Smooth muscle cell (in vitro differentiated cells): ENCODE results near the gene CHFR. TPM values are rescaled to one million over a fixed set of nuclear protein-coding genes. Genes with fewer than 3 reads are reported as not detected.
"Not testable (repeated sequence)": the region's sequence is repeated elsewhere in the genome, so short reads cannot be mapped to it uniquely, and the experiment has no call there.

ENCODE experiments used
- DNase-seq: peaks from one replicate; lab custom pipeline; 2025; ENCODE audit not compliant: unreplicated experiment; lab: John Stamatoyannopoulos, UW
- H2AFZ ChIP-seq: fragments of 200-600 bp; sonication (generic); 2 replicates; pipeline ENCODE4 v1.6.0; 2016; ENCODE audit warnings: antibody characterized with exemption, low read depth, mild to moderate bottlenecking
- H3F3A ChIP-seq: fragments of 200-600 bp; sonication (generic); 2 replicates; pipeline ENCODE4 v1.6.0; 2017; ENCODE audit warnings: antibody characterized with exemption, low read depth
- H3K27ac ChIP-seq: fragments of 200-600 bp; sonication (generic); 2 replicates; pipeline ENCODE4 v1.5.1; 2016; ENCODE audit warnings: low read depth, mild to moderate bottlenecking
- H3K27me3 ChIP-seq: fragments of 200-600 bp; sonication (generic); 2 replicates; pipeline ENCODE4 v1.6.1; 2016; ENCODE audit warnings: low read depth, mild to moderate bottlenecking
- H3K36me3 ChIP-seq: fragments of 200-600 bp; sonication (generic); 2 replicates; pipeline ENCODE4 v1.5.1; 2016; ENCODE audit warnings: low read depth
- H3K4me1 ChIP-seq: fragments of 200-600 bp; sonication (generic); 2 replicates; pipeline ENCODE4 v1.5.1; 2016; ENCODE audit warnings: low read depth
- H3K4me2 ChIP-seq: fragments of 200-600 bp; sonication (generic); 2 replicates; pipeline ENCODE4 v1.6.0; 2016; ENCODE audit warnings: mild to moderate bottlenecking
- H3K4me3 ChIP-seq: fragments of 200-600 bp; sonication (generic); 2 replicates; pipeline ENCODE4 v1.5.1; 2016; ENCODE audit warnings: mild to moderate bottlenecking
- H3K79me2 ChIP-seq: fragments of 200-600 bp; sonication (generic); 2 replicates; pipeline ENCODE4 v1.6.0; 2016; ENCODE audit warnings: low read depth, mild to moderate bottlenecking
- H3K9ac ChIP-seq: fragments of 200-600 bp; sonication (generic); 2 replicates; pipeline ENCODE4 v1.6.0; 2016; ENCODE audit warnings: low read depth
- H3K9me3 ChIP-seq: fragments of 200-600 bp; sonication (generic); replicated peaks from 2 replicates; pipeline ENCODE4 v1.5.1; 2016; ENCODE audit warnings: low read depth
- H4K20me1 ChIP-seq: fragments of 200-600 bp; sonication (generic); 2 replicates; pipeline ENCODE4 v1.6.0; 2016; ENCODE audit warnings: low read depth
- CTCF ChIP-seq: fragments of 200-600 bp; sonication (generic); IDR thresholded peaks from 2 replicates; pipeline ENCODE4 v1.5.1; 2017; ENCODE audit warnings: borderline replicate concordance, mild to moderate bottlenecking, antibody characterized with exemption; ENCODE audit not compliant: insufficient read depth, poor library complexity, severe bottlenecking
- WGBS: methylation state at CpG from one replicate; pipeline ENCODE4 v1.1.7; 2016; ENCODE audit warnings: low lambda C conversion rate; 5-methylcytosine and 5-hydroxymethylcytosine counted together
- polyA plus RNA-seq: library from polyadenylated mRNA; unstranded; fragments of >200 nt; fragmentation: Nextera tagmentation; extraction: Ambion mirVana; gene quantifications from 2 replicates; pipeline ENCODE4 v1.2.1, GENCODE V29; 2016
- total RNA-seq: library from RNA; depleted of rRNA; stranded (reverse); fragments of >200 nt; gene quantifications from 2 replicates; pipeline ENCODE4 v1.2.3, GENCODE V29; 2014

CHFR gene
- total and polyA plus RNA-seq, 2 experiments from 2014 or later, result 24.0 to 26.2 TPM

GRCh38 chr12:132866251-132866828 is 21.1 kb downstream of the CHFR start:
- peak overlapping the region; percentile 52 for H3K27ac ChIP-seq
- no peak overlapping the region for H3K9ac ChIP-seq
- H3K36me3 ChIP-seq, result peaks cover 6% of the 10 kb centered on the region
- no peak for TF ChIP-seq CTCF
- H3K9me3 ChIP-seq, result no peaks in the 10 kb centered on the region
- no peaks in the 10 kb centered on the region for H3K4me1 ChIP-seq
- WGBS, result 84% methylated on average over 14 of the region's 14 CpGs
- no peaks in the 10 kb centered on the region for H3K27me3 ChIP-seq
- peaks cover 17% of the 10 kb centered on the region for H3K79me2 ChIP-seq
- no peak overlapping the region for H3K4me3 ChIP-seq
- no peak overlapping the region for H2AFZ ChIP-seq
- DNase-seq, result no peak
- H3F3A ChIP-seq, result peaks cover 13% of the 10 kb centered on the region
- H3K4me2 ChIP-seq, result no peak overlapping the region
- H4K20me1 ChIP-seq, result peaks cover 4% of the 10 kb centered on the region

- no peak for DNase-seq
- peaks cover 14% of the 10 kb centered on the region for H3K36me3 ChIP-seq
- H3K4me3 ChIP-seq, result no peak overlapping the region
- H4K20me1 ChIP-seq, result peaks cover 4% of the 10 kb centered on the region
- H3K27me3 ChIP-seq, result no peaks in the 10 kb centered on the region
- no peaks in the 10 kb centered on the region for H3K4me1 ChIP-seq
- no peak overlapping the region for H2AFZ ChIP-seq
- no peak overlapping the region for H3K9ac ChIP-seq
- no peaks in the 10 kb centered on the region for H3K9me3 ChIP-seq
- H3K27ac ChIP-seq, result no peak overlapping the region
- H3K79me2 ChIP-seq, result peaks cover 14% of the 10 kb centered on the region
- 94% methylated on average over 8 of the region's 8 CpGs for WGBS
- H3K4me2 ChIP-seq, result no peak overlapping the region
- H3F3A ChIP-seq, result peaks cover 8% of the 10 kb centered on the region
- TF ChIP-seq CTCF, result no peak
These were observed 25.8 kb downstream of the CHFR start for GRCh38 chr12:132861558-132861957.

GRCh38 chr12:132858718-132859266 is 28.6 kb downstream of the CHFR start:
- no peak overlapping the region for H2AFZ ChIP-seq
- H3K4me3 ChIP-seq, result no peak overlapping the region
- WGBS, result 99% methylated on average over 18 of the region's 18 CpGs
- H3K79me2 ChIP-seq, result peaks cover 1% of the 10 kb centered on the region
- H3K9ac ChIP-seq, result no peak overlapping the region
- no peaks in the 10 kb centered on the region for H3K9me3 ChIP-seq
- TF ChIP-seq CTCF, result no peak
- no peaks in the 10 kb centered on the region for H3K27me3 ChIP-seq
- H3K27ac ChIP-seq, result no peak overlapping the region
- no peaks in the 10 kb centered on the region for H3F3A ChIP-seq
- H3K4me1 ChIP-seq, result no peaks in the 10 kb centered on the region
- DNase-seq, result no peak
- peaks cover 8% of the 10 kb centered on the region for H3K36me3 ChIP-seq
- H4K20me1 ChIP-seq, result no peaks in the 10 kb centered on the region
- H3K4me2 ChIP-seq, result no peak overlapping the region

GRCh38 chr12:132857019-132857418 is 30.4 kb downstream of the CHFR start:
- H3K36me3 ChIP-seq, H3F3A ChIP-seq, H3K27ac ChIP-seq, H3K4me1 ChIP-seq, H3K79me2 ChIP-seq, H3K4me3 ChIP-seq, H3K9ac ChIP-seq, DNase-seq, H3K27me3 ChIP-seq, H3K9me3 ChIP-seq, H2AFZ ChIP-seq, H3K4me2 ChIP-seq, H4K20me1 ChIP-seq: not testable (repeated sequence)
- 95% methylated on average over 21 of the region's 21 CpGs for WGBS
